CD4-positive, alpha-beta T cell treated with Interleukin-17A for 1 hour (primary cell): ENCODE results near the gene SERTAD2.

ENCODE experiments used
- DNase-seq: peaks from one replicate; pipeline ENCODE4 v3.0.0-alpha.2; 2020

The SERTAD2 gene

DNA sequence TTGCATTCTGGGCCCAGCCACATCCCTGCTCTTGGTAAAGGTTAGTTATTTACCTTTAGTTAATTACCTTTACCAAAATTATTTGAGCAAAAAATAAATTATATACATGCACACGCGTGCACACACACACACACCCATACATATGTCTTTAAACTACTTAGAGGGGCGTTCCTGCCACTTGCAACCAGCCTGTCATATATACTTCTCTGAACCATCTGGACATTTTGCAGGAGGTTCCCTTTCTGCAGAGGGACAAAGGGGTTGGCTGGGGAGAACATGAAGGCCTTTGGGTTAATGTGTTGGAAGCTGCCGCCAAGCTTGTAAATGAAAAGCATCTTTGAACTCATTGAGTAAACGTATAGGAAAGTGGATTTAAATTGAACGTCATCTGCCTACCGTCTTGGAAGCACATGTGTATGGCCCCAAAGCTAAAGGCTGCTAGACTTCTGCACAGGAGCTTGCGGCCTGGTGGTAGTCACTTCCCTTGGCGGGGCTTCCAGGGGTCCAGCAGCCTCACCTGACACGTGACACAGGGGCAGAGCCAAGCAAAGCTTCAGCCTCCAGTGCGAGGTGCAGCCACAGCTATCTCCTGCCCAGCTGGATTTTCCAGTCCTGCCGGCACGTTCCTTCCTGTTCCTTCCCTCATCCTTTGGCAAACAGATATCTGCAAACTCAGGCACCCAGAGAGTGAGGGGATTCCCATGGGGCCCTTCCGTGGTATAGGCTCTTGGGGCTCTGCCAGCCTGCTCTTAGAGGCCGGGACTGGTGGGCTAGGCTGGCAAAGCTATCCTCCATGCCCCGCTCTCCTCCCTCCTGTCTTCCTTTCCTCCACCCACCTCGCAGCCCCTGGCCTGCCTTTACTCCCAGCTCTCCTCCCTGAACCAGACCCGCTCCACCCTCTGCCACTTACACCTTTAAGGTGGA is 46.1 kb downstream of the SERTAD2 start:
- no peak for DNase-seq

DNA sequence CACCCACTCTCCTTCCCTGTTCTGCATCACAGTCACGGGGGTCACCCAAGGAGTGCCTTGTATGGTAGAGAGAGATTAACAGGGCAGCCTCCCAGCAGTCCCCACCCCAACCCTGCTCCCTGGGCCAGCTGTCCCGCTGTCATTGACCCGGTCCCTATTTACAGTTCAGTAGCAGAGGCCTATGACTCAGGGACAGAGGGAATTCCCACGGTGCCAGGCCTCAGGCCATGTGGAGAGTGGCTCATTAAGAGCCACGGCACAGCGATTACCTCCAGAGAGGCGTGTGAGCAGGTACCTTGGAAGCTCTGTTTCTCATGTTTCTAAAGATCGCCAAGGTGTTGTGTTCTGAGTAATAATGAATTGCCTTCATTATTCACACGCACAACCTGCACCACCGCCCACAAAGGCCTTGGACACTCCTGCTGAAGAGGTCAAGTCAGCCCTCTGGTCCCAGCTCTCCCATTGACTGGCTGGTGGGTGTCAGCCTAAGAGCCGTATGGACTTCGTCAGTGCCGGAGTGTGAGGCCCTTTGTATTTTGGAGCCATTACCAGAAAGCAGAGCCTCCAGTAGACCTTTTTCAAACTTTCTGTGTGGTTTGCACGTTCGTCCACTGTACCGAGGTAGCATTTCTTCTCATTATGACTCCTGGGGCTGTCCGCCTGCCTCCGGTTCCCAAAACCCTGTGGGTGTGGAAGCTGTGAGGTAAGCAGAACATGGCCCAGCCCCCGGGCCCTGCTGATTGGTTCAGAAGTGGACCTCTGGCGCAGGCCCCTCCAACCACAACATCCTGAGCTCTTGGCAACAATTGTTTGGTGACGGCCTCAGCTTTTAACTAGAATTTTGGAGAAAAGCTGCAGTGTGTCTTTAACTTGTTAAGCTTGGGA is 47.0 kb downstream of the SERTAD2 start:
- DNase-seq: peak; percentile 92

DNA sequence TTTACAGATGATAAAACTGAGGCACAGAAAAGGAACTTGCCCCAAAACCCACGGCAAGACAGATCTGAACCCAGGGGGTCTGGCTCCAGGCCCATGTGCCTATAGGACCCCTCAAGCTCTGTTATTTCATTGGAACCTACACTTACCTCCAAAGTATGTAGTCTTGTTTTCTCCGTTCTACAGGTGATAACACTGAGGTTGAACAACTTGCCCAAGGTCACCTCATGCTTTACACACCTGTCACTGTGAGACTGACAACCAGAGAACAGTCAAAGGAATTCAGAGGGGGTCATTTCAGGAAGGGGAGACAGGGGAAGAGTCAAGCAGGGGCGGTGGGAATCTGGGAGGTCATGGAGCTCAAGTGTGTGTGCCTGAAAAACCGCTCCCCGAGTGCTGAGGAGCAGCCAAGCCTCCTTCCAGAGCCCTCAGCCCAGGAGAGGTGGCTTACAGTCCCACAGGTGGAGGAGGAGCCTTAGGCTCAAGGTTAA is 47.7 kb downstream of the SERTAD2 start:
- no peak for DNase-seq

DNA sequence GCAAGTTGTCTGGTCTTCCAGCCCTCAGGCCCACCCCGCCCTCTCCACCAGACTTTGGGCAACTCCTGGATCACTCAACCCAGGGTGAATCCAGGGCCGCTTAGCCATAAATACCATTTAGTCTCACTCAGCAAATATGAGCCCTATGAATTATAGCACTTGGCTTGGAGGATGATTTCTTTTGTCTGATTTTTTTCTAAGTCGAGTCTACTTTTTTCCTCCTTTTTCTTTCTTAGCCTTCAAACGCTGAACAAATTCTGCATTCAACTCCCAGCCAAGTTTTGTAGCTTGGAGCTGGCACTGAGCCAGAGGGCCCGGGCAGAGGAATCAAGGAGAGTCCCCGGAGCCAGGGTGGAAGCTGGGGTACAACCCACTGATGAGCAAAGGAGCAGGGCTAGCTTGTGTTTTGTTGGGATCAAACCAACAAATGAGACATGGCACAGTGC is 48.7 kb downstream of the SERTAD2 start:
- DNase-seq: no peak

DNA sequence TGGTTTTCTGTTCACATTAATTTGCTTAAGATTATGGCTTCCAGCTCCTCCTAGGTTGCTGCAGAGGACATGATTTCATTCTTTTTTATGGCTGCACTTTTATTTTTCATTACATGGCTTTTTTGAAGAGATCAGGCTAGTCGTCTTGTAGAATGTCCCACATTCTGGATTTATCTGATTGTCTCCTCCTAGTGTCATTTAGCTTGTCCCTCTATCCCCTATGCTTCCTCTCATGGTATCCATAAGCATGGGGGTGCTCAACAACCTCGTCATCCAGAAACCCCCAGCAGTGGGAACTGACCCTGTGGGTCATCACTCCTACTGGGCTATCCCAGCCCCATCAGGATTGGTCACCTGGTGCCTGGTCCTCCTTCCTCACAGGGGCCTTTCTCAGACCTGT is 49.6 kb downstream of the SERTAD2 start:
- no peak for DNase-seq

DNA sequence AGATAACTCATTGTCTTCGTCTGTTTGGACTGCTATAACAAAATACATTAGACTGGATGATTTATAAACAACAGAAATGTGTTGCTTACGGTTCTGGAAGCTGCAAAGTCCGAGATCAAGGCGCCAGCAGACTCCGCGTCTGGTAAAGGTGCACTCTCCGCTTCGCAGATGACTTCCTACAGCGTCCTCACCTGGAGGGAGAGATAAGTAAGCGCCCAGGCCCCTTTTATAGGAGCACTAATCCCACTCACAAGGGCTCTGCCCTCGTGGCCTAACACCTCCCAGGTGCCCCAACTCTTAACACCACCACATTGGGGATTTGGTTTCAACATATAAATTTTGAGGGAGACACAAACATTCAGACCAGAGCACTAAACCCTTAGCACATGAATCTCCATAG is 51.3 kb downstream of the SERTAD2 start:
- no peak for DNase-seq

DNA sequence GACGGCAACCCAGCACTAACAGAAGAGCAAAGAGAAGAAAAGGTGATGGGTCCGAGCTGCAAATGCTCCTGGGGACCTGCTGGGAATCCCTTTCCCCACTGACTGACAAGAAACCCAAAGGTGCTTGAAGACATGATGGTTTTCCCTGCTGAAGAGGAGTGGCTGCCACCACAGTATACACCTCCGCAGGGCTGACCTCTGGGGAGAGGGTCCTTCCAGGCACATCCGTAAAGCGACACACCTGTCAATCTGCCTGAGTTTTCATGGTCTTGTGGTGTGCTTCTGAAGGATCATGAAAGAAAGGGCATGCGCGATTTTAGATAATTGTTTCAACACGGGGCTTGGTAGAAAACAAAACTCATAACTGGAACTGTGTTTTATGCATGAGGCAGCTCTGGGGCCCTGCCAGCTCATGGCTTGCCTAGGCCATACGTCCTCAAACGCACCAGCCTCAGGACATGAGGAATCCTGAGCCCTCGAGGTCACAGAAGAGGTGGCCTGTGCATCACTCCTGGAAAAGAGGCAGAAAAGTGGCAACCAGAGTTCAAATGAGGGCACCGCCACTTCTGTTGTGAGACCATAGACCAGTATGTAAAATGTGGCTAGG is 51.8 kb downstream of the SERTAD2 start:
- no peak for DNase-seq

DNA sequence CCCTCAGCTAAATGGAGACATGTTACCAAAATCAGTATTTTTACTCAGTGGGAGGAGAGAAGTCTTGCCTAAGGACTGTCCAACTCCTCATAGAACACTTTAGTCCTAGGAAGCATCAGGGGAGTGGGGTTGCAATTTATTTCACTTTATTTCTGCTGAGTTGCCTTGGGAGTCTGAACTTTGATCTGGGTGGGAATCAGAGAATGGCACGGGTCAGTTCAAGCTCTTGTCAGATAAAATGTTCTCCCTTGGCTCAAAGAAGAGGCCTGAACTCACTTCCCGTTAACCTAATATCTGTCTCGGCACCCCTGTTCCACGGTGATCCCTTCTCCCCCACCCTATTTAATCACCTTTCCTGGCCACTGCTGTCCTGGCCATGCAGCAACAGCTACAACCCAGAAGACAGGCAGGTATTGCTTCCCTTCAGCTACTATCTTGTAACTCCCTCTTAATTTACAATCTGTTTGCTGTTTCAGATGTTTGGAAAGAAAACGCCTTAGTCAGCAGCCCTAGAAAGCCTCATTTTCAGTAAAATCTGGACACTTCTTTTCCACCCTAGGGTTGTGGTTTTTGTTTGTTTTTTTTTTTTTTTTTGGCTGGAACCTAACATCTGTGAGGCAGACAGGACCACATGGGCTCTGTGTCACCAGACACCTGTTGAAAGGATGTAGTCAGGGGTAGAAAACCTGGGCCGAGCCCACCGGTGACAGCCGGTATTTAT is 52.5 kb downstream of the SERTAD2 start:
- DNase-seq: no peak

DNA sequence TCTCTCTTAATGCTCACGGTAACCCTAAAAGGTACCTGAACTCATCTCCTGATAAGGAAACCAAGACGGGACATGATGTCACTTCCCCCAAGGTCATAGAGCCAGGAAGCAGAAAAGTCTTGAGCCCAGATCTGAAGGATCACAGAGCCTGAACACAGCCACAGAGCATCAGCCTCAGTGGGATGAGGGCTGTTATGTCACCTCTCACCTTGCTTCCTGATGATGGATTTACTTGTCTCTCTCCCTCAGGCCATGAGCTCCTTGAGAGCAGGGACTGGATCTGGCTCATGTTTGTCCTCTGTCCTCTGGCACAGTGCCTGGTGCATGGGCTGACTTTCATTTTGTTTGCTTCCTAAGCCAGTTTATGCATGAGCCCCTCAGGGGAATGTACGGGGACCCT is 54.2 kb downstream of the SERTAD2 start:
- DNase-seq: no peak

DNA sequence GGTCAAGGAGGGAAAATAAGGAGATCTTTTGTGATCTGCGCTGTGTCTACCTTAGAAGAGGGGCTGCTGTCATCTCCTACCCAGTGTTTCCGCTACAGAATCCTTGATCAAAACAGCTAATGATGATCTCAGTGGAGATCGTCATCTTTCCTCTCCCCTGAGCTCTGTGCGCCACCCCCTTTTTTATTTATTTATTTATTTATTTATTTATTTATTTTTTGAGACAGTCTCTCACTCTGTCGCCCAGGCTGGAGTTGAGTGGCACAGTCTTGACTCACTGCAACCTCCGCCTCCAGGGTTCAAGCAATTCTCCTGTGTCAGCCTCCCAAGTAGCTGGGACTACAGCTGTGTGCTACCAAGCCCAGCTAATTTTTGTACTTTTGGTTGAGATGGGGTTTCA is 55.5 kb downstream of the SERTAD2 start:
- no peak for DNase-seq

DNA sequence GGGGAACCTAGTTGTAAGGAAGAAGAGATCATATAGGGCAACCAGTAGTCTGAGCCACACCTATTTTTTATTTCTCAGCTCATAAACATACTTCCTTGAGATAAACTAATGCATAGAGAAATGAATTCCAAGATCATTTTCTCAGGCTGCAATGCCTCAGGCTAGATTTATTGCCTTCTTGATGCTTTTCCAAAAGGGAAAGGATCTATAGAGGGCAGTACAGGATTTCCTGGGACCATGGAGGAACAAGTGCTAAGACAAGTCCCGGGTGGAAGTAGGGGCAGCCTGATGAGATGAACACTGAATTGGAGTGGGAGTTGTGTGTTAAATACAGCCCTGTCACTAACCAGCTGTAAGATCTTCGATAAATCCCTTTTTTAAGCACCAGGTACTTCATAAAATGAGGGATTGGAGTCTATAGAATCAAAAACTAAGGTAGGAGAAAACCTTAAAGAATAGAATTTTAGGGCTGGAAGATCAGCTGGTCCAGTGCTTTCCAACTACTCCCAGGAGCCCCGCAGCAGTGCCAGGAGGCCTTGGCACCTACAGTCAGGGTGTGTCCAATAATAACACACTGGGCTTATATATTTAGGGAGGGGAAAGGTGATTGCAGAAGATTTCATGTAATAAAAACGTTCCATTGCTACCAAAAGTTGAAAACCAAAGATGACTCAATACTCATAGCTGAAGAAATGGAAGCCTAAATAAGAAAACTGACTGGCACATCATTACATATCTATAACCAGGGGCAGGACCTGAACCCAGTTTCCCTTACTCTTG is 58.1 kb downstream of the SERTAD2 start:
- no peak for DNase-seq

DNA sequence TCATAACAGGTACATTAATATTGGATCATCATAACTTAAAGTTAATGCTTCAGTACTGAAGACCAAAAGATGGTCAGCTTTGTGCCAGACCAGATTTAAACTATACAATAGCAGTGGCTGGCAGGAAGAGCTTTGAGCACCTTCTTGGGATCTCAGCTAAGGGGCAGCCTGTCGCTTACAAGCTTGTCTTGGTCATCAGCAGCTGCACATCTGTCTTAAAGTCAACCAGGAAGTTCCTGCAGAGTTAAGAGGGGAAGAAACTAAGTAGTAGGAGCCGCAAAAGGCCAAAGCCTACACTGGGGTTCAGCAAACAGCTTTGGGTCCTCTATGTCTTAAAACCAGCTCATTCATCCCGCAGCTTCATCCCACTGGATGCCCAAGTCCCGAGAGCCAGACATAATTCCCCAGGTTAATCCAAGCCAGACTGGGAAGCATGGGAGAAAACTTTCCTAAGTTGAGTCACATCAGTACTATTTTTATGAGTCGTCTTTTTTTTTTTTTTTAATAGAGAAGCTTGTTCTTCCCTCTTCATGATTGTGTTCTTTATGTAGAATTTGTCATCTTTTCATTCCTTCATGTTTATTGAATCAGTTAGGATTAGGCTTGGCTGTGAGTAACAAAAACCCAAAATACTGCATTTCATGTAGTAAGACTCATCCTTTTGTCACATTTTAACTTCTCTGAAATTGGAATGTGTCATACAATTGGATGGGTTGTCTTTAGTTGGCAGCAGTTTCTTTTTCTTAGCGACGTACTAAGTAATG is 59.3 kb downstream of the SERTAD2 start:
- no peak for DNase-seq

DNA sequence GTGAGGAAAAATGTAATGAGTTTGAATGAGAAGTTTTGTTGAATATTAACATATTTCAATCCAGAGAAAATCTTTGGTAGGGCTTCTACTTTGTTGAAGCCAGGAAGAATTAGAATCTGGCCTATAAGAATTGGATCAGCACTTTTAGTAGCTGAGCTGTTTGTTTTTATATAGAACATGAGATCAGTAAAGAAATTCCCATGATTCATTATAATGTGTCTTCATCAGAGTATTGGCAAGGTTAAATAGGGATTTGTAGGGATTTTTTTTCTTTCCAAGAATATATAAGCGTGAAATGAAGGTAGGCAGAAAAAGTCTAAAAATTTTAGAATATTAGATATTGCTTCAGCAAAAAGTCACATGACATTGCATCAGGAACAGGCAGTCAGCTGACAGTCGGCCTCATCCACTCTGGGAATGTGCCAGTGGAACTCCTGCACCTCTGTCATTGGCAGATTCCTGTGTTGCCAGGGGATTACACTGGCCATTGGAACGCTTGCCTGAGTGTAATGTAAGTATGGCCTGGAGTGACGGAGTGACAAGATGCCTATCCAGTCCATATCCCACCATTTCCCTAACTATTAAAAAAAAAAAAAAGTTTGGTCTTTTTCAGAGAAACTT is 60.6 kb downstream of the SERTAD2 start:
- DNase-seq: no peak

DNA sequence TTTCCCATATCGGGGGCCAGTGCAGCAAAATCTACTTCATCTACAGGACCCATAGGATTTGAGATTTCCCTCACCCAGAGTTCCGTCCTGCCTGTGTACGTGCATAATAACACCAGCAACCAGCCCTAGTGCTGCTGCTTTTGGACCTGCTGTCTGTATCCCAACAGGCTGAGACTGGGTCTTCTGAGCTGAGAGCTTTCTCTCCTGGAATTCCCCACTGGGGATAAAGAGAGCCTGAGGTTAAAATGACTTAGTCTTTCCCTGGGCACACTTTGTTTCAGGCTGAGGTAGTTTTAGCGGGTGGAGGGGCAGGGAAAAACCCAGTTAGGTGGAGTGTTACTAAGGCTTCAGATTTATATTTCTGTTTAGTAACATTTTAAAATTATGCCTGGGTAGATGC is 62.5 kb downstream of the SERTAD2 start:
- no peak for DNase-seq

DNA sequence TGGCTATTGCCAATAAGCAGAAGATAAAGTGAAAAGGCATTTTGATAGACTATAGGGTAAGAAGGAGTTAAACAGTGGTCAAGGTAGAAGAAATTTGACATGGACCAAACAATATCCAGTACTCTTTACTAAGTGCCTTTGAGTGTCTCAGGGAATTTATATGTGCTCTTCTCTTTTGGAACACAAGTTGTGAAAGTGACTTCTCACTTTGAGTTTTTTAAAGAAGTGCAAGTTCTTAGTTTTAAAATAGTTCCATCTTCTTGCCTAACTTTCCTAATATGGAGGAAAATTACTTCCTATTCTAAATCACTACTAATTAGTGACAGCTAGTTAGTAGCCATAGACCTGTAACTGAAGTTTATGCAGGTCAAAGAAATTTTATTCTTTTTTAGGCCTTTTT is 66.2 kb downstream of the SERTAD2 start:
- DNase-seq: no peak

DNA sequence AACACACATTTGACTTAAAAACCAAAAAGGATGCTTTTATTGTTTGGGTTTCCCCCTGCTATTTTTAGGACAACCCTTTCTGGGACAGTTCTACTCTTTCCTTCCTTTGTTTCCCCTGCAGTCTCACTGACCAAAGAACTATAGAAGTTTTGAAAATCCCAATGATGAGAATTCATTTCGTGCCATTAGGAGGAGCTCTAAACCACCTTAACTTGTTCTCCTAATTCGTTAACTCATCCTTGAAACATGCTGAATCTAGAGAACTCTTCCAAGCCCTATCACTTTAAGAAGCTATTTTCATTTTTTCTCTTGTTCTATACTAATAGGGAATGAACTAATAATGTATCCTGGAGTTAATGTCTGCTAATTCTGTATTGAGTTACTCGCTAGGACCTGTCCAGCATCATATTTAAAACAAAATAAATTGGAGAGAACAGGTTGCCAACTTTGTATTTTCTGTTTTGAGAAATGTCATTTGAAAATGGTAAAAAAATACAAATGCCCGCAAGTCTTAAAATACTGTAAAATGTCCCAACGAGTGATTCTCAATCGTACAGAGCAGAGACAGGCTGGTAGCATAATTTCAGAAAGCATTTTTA is 66.7 kb downstream of the SERTAD2 start:
- peak; percentile 61 for DNase-seq

DNA sequence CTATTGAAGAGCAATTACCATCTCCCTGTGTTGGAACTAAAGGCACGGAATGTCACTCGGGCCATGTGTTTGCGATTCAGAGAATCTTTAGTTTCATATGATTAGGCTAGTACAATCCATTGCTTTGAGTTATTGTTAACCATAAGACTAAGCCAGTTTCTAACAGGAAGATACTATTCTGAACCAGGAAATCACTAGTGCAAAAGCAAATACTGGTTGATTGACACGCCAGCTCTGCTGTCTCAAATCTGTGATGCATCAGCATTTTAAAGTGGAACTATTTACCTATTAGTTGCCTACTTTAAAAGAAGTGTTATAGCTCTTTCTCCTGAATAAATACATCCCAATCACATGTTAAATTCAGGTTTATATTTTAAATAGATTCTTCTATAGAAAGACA is 67.7 kb downstream of the SERTAD2 start:
- no peak for DNase-seq

DNA sequence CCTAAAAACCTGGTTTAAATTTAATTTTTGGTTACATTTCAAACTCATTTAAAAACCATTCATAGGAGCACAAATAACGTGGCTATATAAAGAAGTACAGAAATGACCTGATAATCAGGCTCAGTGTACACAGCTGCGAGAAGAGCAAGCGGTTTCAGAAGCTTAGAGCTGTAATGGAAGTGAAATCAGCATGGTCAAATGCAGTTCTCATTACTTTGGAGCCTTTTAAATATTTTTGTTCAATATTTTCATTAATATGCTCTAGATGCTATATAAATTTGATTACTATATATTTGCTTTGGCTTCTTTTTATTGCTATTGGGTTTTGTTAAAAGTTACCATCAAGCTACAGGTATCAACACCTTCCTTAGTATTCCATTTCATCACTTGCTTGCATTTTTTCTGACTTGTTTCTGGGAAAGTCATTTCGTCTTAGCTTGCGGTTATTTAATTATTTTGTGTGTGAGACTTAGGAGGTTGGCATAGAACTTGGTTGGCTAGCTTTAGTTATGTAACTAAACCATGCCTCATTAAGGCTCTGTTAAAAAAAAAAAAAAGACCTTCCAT is 70.9 kb downstream of the SERTAD2 start:
- no peak for DNase-seq

DNA sequence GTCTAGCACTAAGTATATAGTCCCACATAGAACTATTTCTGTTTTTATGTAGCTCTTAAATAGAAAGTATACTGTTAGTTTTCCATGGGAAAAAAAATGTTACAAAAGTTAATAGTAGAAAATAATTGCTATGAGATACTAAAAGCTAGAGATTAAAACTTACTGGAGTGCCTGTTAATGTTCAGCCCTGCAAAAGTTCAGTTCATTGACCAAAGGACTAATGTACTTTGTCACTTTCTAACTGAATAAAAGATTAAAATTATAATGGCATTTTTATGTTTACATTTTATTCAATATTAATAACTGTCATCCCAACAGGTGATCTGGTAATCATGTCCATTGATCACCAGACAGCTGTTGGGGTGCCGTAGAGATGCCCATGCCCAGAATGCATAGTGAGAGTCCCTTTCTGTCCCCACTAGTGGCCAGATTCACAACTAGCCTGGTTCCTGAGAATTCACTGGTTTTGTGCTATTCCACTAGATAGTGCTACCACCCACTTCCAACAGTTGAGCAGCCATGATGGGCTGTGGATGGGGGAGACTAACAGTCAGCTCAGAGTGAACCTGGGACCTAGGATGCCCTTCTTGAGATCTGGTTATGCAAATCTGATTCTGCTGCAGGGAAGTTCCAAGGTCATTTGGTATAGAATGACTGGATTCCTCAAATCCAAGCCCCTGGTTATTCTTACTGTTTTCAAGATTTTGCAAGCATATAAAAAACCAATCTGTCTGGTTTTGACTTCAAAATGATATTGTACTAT is 71.8 kb downstream of the SERTAD2 start:
- no peak for DNase-seq
